ENCODE measurements around the gene NDEL1. TPM values are rescaled to one million over a fixed set of nuclear protein-coding genes. Genes with fewer than 3 reads are reported as not detected.

NDEL1 gene
- polyA plus RNA-seq, 3 donors = 14.8 to 68.8 (median 54.0) TPM

GRCh38 chr17:8468127-8468526 is 32.4 kb downstream of the NDEL1 start:
- H3K27ac ChIP-seq (ENCODE audit: low read depth, low read length) = no peak overlapping the region
- WGBS, 3 donors = 62 to 82% (median 76%) methylated on average over 9 of the region's 9 CpGs

DNA sequence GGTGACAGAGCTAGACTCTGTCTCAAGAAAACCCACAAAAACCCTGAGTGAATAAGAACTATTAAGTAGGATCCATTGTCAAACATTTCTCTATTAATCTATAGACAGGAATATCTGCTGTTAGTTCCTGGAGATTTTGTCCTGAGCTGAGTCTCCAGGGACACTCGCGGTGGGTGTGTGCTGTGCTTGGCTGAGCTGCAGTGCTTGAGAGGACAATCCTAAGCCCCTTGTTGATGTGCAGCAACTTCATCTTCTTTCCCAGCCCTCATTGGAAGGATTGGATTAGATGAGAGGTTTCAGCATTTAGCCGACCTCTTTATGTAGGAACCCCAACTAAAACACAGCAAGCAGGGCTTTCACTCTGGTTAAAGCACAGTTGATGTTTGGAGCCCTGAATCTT is 33.3 kb downstream of the NDEL1 start:
- 78 to 86% (median 83%) methylated on average over 3 of the region's 3 CpGs for WGBS, 3 donors
- no peak overlapping the region for H3K27ac ChIP-seq (ENCODE audit: low read depth, low read length)

DNA sequence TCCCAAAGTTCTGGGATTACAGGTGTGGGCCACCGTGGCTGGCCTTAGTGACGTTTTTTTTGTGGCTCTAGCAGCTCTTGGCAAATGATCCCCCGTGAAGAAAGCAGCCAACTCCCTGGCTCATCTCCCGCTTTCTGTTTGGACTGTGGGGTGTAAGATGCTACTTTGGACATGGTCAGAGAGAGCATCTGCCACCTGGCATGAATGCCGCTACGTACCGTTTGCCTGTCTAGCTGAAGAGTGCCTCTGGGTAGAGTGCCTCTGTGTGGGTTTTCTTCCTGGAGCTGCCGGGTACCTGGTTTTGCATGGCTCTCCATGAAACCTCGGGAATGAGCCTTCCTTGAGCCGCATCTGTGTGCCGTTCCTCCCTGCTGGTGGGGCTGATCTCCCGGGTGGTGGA is 34.3 kb downstream of the NDEL1 start:
- H3K27ac ChIP-seq (ENCODE audit: low read depth, low read length) = no peak overlapping the region
- WGBS, 3 donors = 74 to 87% (median 83%) methylated on average over 12 of the region's 12 CpGs

DNA sequence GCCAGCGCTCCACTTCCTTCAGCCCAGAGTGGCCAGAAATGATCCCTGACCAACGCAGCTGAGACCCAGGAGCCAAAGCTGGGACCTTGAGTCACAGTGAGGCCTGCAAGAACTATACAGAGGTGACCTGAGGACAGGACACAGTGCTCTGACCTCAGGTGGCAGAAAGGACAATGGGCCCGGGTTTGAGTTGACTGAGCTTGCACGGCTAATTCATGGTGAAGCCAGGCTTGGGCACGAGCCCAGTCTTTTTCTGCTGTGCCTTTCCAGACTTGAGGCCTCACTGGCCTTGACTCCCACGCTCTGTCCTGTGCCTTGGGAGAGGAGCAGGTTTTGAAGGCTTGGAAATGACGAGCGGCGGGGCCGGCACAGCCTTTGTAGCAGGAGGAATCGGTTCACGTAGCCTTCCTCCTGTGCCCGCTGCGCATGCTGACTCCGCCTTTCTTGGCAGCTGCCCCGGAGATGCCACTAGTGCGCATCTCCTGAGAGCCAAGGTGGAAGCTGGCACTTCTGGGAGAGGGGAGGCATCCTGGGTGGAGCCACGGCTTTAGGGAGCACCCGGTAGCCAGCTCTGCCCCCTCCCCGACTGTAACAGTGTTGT is 34.9 kb downstream of the NDEL1 start:
- 52 to 69% (median 55%) methylated on average over 20 of the region's 20 CpGs for WGBS, 3 donors
- no peak overlapping the region for H3K27ac ChIP-seq (ENCODE audit: low read depth, low read length)

- H3K27ac ChIP-seq (ENCODE audit: low read depth, low read length) = no peak overlapping the region
- 89 to 96% (median 92%) methylated on average over 8 of the region's 8 CpGs for WGBS, 3 donors
Measured at GRCh38 chr17:8472663-8473062, 37.0 kb downstream of the NDEL1 start.

DNA sequence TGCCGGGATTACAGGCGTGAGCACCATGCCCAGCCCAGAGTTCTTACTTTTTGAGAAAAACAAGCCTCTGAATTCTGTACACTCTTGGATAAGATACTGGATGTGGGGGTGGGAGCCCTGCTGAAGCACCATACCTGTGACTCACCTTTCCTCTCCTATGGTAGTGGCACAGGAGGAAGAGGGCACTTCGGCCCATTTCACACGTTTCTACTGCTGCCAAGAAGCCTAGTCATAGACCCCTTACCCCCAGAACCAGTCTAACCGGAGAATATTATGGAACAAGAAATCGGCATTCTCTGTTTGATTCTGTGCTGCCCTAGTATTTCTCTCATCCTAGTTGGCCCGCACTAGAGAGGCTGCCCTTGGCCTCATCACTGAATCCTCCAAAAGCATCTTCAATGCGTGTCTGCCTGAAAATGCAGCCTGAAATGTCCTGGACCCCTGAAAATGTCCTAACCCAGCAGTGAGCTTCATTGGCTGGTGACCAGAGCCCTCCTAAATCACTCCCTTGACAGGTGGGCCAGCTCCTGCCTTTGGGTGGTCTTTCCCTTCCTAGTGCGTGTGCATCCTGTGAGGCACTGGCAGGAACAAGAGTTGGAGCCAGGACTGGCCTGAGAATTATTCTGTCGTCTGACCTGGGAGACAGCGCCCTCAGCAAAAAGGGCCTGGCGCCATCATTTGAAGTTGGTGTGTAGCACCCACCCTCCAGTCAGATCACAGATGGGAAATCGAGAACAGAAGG is 37.9 kb downstream of the NDEL1 start:
- no peak overlapping the region for H3K27ac ChIP-seq (ENCODE audit: low read depth, low read length)
- 95 to 96% (median 95%) methylated on average over 13 of the region's 13 CpGs for WGBS, 3 donors

GRCh38 chr17:8474826-8475225 is 39.1 kb downstream of the NDEL1 start:
- H3K27ac ChIP-seq (ENCODE audit: low read depth, low read length) = no peak overlapping the region
- 86 to 91% (median 89%) methylated on average over 15 of the region's 15 CpGs for WGBS, 3 donors

DNA sequence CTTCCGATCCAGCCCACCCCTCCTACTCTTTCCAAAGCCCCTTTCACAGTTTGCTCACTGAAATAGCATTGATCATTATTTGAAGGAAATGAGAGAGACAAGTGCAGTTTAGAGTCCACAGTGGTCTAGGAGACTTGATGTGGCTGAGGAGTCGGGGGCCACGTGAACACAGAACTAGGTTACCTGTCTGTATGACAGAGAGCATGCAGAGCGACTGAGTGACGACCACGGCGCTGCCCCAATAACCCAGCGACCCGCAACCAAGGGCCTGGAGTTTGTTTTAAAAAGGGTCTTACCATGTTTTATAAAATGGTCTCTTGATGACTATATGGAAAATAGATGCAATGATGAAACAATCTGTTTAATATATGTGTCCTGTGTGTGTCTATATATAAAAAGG is 39.5 kb downstream of the NDEL1 start:
- 94 to 96% (median 95%) methylated on average over 9 of the region's 9 CpGs for WGBS, 3 donors
- no peak overlapping the region for H3K27ac ChIP-seq (ENCODE audit: low read depth, low read length)

DNA sequence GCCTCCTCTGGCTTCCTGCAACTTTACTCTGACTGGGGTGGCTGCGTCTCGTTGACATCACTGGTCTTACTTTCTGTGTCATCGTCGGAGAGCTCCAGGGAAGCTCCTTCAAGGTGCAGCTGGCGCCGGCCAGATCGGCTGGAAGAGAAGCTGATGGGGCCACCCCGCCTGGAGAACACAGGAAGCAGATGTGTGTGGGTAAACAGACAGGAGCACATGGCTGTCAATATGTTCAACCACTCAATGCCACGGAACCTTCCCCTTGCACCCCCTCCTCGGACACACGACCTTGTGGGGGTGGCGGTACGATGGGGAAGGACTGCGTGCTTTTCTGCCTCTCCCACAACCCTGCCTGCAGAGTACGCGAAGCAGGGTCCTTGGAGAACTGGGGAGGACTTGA is 40.1 kb downstream of the NDEL1 start:
- 60 to 77% (median 77%) methylated on average over 16 of the region's 16 CpGs for WGBS, 3 donors
- no peak overlapping the region for H3K27ac ChIP-seq (ENCODE audit: low read depth, low read length)

GRCh38 chr17:8476741-8477140 is 41.1 kb downstream of the NDEL1 start:
- H3K27ac ChIP-seq (ENCODE audit: low read depth, low read length) = no peak overlapping the region

DNA sequence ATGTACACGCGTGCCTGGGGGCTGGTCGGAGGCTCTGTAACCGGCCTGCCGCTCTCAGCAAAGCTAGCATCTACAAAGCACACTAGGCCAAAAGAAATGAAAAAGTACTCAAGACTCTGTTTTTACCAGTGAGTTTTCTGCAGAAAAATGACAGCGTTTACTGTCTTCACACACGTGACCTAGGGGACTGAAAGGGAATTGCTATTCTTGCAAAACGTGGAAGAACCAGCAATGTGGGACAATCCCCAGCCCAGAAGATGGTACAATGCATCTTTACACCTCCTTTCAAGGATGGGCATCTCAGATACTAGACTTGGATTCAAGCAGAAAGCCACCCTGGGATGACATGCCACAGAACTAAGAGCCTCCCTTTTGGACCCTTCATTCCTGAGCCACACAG is 41.5 kb downstream of the NDEL1 start:
- no peak overlapping the region for H3K27ac ChIP-seq (ENCODE audit: low read depth, low read length)
- WGBS, 3 donors = 89 to 94% (median 93%) methylated on average over 8 of the region's 8 CpGs

More at GRCh38 chr17:8476741-8477140, 41.1 kb downstream of the NDEL1 start:
- WGBS, 3 donors = 90 to 96% (median 91%) methylated on average over 22 of the region's 22 CpGs

GRCh38 chr17:8477715-8478441 is 42.2 kb downstream of the NDEL1 start:
- 91 to 93% (median 92%) methylated on average over 22 of the region's 22 CpGs for WGBS, 3 donors
- H3K27ac ChIP-seq (ENCODE audit: low read depth, low read length) = no peak overlapping the region

- WGBS, 3 donors = 48 to 78% (median 55%) methylated on average over 11 of the region's 11 CpGs
Measured at GRCh38 chr17:8479431-8479947, 43.8 kb downstream of the NDEL1 start.

GRCh38 chr17:8480011-8480976 is 44.6 kb downstream of the NDEL1 start:
- WGBS, 3 donors = 87 to 89% (median 88%) methylated on average over 28 to 33 of the region's 33 CpGs
- no peak overlapping the region for H3K27ac ChIP-seq (ENCODE audit: low read depth, low read length)

More at GRCh38 chr17:8479431-8479947, 43.8 kb downstream of the NDEL1 start:
- no peak overlapping the region for H3K27ac ChIP-seq (ENCODE audit: low read depth, low read length)

GRCh38 chr17:8481089-8481488 is 45.4 kb downstream of the NDEL1 start:
- 92 to 94% (median 93%) methylated on average over 16 to 21 of the region's 22 CpGs for WGBS, 3 donors
- H3K27ac ChIP-seq (ENCODE audit: low read depth, low read length) = no peak overlapping the region

DNA sequence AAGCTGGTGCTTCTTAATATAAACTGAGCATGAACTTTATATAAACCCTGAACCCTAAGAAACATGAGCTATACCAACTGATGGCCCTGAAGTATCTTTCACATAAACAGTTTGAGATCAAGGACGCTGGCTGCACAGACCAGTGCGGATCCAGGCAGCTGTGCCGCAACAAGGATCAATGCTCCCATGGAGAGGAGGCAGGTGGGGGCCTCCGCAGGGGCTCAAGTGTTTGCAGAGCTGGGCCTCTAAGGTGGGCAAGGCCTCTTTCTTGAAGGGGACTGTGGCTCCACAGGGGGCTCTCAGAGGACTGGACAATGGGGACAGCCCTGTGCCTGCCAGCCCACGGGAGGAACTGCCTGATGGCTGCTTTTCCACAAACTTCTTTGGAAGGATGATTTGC is 46.0 kb downstream of the NDEL1 start:
- no peak overlapping the region for H3K27ac ChIP-seq (ENCODE audit: low read depth, low read length)
- WGBS, 3 donors = 92 to 94% (median 93%) methylated on average over 5 of the region's 5 CpGs

DNA sequence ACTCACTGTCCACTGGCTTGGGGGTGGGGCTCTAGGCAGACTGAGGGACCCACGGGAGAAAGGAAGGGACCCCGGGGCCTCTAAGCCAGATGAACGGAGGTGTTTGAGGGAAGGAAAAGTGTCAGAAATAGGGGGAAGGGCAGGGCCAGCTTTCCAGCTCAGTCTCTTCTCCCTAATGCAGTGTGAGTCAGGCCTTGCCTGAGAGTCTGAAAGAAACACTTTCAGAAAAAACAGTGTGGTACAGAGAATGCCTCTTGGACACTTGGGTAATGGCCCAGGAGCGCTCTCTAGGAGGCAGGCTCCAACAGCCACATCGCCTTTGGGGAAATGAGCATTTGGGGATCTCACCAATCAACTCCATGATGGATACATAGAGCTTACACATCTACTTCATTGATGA is 46.9 kb downstream of the NDEL1 start:
- 75 to 90% (median 86%) methylated on average over 4 to 5 of the region's 5 CpGs for WGBS, 3 donors
- no peak overlapping the region for H3K27ac ChIP-seq (ENCODE audit: low read depth, low read length)

DNA sequence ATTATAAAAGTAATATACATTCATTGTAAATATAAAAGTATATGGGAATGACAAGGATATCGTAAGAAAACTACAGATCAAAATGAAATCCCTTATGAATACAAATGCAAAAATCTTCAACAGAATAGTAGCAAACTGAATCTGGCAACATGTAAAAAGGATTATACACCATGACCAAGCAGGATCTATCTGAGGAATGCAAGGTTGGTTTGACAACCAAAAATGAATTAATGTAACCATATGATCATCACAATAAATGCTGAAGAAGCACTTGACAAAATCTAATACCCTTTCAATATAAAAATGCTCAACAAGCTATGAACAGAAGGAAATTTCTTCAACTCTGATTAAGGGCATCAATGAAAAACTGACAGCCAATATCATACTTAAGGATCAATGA is 48.8 kb downstream of the NDEL1 start:
- 98 to 100% (median 100%) methylated on average over 1 of the region's 1 CpG for WGBS, 3 donors
- H3K27ac ChIP-seq (ENCODE audit: low read depth, low read length) = no peak overlapping the region
